PC-3 (cell line): ENCODE data around the gene RALGPS1.

Experiments used
- CTCF ChIP-seq: fragments of 300-600 bp; sonication (generic); conservative IDR thresholded peaks from 2 replicates; pipeline ENCODE4 v1.5.1; 2017; ENCODE audit warnings: antibody characterized with exemption, low read depth, mild to moderate bottlenecking, low read length
- EZH2 ChIP-seq: fragments of 300-600 bp; sonication (generic); IDR thresholded peaks from one replicate; pipeline ENCODE4 v1.6.1; 2017; ENCODE audit warnings: antibody characterized with exemption, mild to moderate bottlenecking, low read length; ENCODE audit not compliant: unreplicated experiment

GRCh38 chr9:127079446-127080140 lies 165.0 kb downstream of the RALGPS1 start:
- TF ChIP-seq CTCF (no peak), EZH2 (no peak)
